Fibroblast of skin of right biceps (primary cell): Measurements from ENCODE around the gene PPP3CA.
A peak's percentile ranks its signal among the peaks of the same experiment; 100 is the strongest.
"Not testable (repeated sequence)": the region's sequence is repeated elsewhere in the genome, so short reads cannot be mapped to it uniquely, and the experiment has no call there.

Experiments used
- DNase-seq: peaks from one replicate; pipeline ENCODE4 v3.0.0-alpha.2; 2013

Gene PPP3CA

DNA sequence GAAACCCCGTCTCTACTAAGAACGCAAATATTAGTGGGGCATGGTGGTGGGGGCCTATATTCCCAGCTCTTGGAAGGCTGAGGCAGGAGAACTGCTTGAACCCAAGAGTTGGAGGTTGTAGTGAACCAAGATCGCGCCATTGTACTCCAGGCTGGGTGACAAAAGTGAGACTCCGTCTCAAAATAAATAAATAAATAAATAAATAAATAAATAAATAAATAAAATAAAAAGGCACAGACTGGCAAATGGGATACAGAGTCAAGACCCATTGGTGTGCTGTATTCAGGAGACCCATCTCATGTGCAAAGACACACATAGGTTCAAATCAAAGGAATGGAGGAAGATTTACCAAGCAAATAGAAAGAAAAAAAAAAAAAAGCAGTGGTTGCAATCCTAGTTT, 216.3 kb downstream of the PPP3CA start:
- DNase-seq = not testable (repeated sequence)

DNA sequence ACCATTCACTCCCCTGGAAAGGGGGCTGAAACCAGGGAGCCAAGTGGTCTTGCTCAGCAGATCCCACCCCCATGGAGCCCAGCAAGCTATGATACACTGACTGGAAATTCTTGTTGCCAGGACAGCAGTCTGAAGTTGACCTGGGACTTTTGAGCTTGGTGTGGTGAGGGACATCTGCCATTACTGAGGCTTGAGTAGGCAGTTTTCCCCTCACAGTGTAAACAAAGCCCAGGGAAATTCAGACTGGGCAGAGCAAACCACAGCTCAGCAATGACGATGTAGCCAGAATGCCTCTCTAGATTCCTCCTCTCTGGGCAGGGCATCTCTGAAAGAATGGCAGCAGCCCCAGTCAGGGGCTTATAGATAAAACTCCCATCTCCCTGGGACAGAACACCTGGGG, 218.4 kb downstream of the PPP3CA start:
- DNase-seq = not testable (repeated sequence)

DNA sequence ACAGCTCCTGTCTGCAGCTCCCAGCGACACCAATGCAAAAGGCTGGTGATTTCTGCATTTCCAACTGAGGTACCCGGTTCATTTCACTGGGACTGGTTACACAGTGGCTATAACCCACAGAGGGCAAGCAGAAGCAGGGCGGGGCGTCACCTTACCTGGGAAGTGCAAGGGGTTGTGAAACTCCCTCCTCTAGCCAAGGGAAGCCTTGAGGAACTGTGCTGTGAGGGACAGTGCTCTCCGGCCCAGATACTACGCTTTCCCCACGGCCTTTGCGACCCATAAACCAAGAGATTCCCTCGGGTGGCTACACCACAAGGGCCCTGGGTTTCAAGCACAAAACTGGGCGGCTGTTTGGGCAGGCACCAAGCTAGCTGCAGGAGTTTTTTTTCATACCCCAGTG, 218.9 kb downstream of the PPP3CA start:
- no peak for DNase-seq

DNA sequence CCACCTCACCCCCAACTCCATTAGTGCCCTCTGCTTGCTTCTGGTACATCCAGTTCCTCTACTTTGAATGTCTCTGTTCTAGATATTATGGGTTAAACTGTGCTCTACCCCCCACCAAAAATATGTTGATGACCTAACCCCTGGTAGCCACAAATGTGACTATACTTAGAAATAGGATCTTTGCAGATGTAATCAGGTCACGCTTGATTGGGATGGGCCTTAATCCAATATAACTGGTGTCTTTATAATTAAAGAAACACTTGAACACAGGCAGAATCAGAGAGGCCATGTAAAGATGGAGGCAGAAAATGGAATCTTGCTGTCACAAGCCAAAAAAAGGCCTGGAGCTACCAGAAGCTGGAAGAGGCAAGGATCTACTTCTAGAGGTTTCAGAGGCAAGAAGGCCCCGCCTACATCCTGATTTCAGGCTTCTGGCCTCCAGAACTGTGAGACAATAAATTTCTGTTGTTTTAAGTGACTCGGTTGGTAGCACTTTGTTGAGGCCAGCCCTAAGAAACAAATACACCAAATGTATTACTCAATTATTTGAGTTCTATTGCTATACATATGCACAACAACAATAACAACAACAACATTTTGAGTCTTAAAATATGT, 220.0 kb downstream of the PPP3CA start:
- peak; percentile 46 for DNase-seq

- DNase-seq = peak; percentile 72
Measured at GRCh38 chr4:101126059-101126458, 221.3 kb downstream of the PPP3CA start.

DNA sequence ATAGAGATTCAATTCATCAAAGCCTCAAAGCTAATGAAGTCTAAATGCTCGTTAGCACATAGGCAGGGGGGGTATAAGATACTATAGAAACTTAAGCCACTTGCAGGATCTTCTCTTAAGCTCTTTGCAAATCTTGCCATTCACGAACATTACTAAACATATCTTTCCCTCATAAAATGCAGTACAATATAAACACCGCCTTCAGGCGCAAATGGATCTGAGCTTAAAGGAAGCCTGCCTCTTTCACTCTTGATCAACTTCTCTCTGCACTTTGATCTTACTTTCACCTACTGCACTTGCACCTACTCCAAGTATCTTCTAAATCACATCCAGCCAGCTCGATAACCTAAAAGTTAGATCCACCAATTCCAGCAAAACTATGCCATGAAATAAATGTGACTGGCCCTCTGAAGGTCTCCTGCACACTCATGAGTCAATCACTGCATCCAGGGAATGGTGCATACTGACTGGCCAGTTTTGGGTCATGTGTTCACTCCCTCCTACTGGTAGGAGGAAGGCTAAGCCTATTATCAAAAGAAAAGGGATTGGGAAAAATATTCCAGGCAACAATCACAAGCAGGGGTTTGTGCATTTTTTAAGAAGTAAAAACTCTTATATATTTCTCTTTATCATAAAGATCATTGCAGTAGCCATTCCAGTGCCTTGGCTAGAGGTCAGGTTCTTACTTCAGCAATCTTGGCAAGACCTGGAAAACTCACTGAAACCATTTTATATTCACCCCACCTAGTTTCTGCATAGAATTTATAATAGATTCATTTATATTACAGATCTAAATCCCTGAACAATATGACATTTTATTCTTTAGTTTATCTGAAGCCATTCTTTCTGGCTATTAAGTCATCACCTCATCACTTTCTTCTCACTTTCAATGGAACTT, 222.0 kb downstream of the PPP3CA start:
- DNase-seq = no peak

DNA sequence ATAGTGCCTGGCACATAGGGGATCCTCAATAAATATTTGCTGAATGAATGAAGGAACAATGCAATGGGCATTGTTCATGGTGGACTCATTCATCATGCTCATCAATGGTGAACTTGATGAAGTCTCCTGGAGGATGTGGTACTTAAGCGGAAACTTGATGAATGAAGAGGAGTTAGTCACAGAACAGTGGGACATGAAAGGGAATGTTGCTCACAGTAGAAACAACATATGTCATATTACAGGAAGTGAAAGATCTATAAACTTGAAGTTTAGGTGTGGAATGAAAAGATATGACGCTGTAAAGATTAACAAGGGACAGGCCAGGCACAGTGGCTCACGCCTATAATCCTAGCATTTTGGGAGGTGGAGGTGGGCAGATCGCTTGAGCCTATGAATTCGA, 224.1 kb downstream of the PPP3CA start:
- DNase-seq = no peak

- no peak for DNase-seq
Measured at GRCh38 chr4:101122019-101122418, 225.3 kb downstream of the PPP3CA start.

GRCh38 chr4:101119141-101119540, 228.2 kb downstream of the PPP3CA start:
- no peak for DNase-seq

- no peak for DNase-seq
Measured at GRCh38 chr4:101118617-101119016, 228.7 kb downstream of the PPP3CA start.

GRCh38 chr4:101115887-101116286, 231.4 kb downstream of the PPP3CA start:
- DNase-seq = no peak

DNA sequence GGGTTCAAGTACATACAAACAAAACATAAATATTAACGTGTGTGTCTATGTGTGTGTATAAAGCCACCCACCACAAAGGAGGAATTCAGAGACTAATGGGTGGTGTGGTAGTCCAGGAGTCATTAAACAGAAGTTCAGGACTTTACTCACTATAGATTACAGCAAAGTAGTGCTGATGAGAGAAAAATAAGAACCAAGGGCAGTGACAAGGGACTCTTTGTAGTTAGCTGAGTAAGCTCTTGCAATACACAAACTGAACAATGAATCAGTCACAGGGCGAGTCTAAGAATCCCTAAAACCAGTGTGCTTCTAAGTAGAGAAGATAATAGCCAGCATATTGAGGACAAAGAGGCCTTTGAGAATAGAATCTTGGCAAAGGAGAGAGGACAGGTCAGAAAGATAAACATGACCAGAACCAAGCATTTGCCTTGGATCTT, 232.4 kb downstream of the PPP3CA start:
- DNase-seq = no peak

GRCh38 chr4:101104312-101105052, 242.8 kb downstream of the PPP3CA start:
- DNase-seq = no peak

GRCh38 chr4:101103381-101104142, 243.8 kb downstream of the PPP3CA start:
- peak; percentile 4 for DNase-seq

DNA sequence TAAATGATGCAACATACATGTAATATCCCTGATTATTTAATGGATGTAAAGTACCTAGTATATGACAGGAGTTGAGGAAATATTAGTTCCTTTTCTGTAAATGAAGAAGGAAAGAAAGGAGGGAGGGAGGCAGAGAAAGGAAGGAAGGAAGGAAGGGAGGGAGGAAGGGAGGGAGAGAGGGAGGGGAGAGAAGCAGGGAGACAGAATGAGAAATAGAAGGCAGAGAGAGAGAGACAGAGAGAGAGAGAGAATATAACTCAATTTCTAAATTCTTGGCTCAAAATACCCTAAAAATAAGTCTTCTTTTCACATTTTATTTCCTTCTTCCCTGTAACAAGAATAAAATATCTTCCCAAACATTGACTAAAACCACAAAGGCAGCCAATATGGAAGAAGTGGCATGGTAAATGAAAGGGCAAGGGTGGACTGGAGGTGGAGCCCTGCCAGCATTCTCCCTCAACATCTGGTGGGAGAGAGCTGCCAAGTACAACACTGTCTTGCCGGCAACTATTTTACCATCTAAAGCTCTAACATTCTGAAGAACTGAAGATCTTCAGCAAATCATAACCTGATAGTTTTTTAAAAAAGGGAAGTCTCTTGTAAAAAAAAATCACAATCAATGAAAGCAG, 245.1 kb downstream of the PPP3CA start:
- peak; percentile 63 for DNase-seq

- no peak for DNase-seq
Measured at GRCh38 chr4:101101072-101101471, 246.3 kb downstream of the PPP3CA start.

- DNase-seq = no peak
Measured at GRCh38 chr4:101098666-101099400, 248.5 kb downstream of the PPP3CA start.

DNA sequence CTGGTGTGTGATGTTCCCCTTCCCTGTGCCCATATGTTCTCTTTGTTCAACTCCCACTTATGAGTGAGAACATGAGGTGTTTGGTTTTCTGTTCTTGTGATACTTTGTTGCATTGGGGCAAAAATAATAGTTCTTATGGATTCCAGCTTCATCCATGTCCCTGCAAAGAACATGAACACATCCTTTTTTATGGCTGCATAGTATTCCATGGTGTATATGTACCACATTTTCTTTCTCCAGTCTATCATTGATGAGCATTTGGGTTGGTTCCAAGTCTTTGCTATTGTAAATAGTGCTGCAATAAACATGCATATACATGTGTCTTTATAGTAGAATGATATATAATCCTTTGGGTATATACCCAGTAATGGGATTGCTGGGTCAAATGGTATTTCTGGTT, 254.7 kb downstream of the PPP3CA start:
- not testable (repeated sequence) for DNase-seq

- no peak for DNase-seq
Measured at GRCh38 chr4:101089168-101089567, 258.2 kb downstream of the PPP3CA start.

GRCh38 chr4:101086801-101087586, 260.3 kb downstream of the PPP3CA start:
- no peak for DNase-seq

- DNase-seq = no peak
Measured at GRCh38 chr4:101083131-101083530, 264.2 kb downstream of the PPP3CA start.
